Measurements from ENCODE around the gene GLMN.
"Not testable (repeated sequence)": the region's sequence is repeated elsewhere in the genome, so short reads cannot be mapped to it uniquely, and the experiment has no call there.

Gene GLMN

DNA sequence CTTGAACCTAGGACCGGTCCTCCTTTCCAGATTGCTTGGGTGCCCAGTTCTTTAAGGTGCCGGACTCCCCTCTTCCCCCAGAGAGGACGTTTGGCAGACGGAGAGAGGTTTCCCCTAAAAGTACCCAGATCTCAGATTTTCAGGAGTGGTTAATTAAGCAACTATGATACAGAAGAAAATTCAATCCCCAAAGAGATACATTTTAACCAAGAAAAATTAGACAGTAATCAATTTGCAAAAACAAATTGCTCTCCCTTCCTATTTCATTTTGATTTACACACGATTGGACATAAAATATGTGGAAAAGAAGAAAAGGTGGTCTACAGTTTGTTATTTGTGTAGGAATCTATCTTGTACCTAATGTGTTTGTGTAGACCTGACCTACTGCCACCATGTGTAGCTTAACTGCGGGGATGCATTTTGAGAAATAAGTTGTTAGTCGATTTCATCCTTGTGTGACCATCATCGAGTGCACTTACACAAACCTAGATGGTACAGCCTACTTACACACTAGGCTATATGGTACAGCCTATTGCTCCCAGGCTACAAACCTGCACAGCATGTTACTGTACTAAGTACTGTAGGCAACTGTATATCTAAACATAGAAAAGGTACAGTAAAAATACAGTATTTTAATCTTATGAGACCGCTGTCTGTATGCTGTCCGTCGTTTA, 827 bp upstream of the GLMN start:
- no peak for DNase-seq (ENCODE audit: low read depth)

DNA sequence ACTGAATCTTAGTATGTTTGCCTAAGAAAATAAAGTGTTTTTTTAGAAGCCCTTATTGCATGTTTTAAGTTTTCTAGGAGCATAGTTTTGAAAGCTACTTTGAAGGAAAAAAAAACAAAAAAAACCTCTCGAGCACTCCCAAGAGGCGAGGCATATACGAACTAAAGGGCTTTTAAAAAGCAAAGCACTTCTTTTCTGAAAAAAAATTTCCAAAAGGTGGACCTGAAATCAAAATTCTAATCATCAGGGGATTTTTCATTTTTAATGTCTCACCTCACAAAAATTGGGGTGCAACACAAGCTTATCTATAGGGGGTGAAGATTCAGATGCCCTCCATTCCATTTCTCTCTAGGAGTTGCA, 594 bp downstream of the GLMN start:
- no peak for DNase-seq (ENCODE audit: low read depth)

DNA sequence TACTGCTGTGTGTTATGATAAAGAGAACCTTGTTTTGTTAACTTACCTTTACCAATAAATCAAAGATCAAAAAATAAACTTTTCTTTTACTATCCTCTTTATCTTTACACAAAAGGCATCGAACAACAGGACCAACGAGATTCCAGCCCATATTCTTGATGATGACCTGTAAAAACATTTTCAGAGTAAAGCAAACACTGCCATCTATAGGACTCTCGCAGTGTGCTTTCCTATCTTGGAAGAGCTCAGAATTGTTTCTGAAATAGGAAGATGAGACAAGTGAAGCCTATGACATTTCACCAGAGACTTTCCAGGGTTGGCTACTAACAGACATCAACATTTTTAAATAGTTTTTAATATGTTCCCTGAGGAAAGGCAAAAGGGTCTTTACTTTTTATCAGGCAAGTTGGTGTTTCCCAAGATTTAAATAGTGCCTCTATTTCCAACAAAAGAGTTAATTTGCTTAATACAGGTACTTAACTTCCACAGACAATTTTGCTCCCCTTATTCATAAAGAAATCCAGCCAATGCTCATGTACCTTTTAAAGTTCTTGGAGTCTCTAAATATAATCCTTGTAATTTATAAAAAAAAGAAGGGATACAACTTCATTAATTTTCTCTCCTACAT, 7.3 kb downstream of the GLMN start:
- DNase-seq (ENCODE audit: low read depth) = no peak

DNA sequence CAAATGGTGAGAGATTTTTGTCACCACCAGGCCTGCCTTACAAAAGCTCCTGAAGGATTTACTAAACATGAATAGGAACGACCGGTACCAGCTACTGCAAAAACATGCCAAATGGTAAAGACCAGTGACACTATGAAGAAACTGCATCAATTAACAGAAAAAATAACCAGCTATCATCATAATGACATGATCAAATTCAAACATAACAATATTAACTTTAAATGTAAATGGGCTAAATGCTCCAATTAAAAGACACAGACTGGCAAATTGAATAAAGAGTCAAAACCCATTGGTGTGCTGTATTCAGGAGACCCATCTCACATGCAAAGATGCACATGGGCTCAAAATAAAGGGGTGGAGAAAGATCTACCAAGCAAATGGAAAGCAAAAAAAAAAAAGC, 17.4 kb downstream of the GLMN start:
- DNase-seq (ENCODE audit: low read depth) = not testable (repeated sequence)

DNA sequence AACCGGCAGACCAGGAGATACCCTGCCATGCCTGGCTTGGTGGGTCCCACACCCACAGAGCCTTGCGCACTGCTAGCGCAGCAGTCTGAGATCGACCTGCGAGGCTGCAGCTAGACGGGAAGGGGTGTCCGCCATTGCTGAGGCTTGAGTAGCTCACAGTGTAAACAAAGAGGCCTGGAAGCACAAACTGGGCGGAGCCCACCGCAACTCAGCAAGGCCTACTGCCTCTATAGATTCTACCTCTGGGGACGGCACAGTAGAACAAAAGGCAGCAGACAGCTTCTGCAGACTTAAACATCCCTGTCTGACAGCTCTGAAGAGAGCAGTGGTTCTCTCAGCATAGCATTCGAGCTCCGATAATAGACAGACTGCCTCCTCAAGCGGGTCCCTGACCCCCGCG, 19.0 kb downstream of the GLMN start:
- DNase-seq (ENCODE audit: low read depth) = not testable (repeated sequence)

DNA sequence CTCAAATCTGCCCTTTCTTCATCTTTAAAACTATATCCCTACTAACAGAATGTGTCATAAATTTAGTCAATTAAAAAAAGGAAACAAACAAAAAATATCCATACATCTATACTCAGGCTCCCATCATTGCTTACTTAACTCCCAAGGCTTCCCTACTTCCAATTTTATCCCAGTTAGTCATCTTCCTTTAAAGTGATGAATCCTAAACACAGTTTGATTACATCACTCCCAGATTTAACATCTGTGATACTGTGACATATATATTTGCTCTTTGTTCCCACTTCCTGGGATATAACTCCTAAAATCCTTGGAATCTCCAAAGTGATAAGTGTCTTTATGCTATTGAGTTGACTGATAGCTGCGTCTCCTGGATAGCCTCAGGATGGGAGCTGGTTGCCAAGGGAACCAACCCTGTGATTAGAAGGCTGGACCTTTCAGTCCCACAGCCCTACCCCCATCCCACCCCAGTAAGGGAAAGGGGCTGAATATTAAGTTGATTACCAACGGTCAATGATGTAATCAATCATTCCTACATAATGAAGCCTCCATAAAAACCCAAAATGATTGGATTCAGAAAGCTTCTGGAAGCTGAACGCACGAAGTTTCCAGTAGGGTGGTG, 21.6 kb downstream of the GLMN start:
- no peak for DNase-seq (ENCODE audit: low read depth)

DNA sequence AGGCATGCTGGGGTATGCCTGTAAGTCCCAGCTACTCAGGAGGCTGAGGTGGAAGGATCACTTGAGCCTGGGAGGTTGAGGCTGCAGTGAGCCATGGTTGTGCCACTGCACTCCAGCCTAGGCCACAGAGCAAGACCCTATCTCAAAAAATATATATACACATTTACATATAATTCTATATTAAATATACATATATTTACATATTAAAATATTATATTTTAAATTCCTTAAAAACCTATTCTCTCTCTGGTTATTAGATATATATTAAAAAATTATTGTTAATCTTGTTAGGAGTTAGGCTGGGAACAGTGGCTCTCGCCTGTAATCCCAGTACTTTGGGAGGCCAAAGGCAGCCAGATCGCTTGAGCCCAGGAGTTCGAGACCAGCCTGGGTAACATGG, 22.7 kb downstream of the GLMN start:
- no peak for DNase-seq (ENCODE audit: low read depth)

DNA sequence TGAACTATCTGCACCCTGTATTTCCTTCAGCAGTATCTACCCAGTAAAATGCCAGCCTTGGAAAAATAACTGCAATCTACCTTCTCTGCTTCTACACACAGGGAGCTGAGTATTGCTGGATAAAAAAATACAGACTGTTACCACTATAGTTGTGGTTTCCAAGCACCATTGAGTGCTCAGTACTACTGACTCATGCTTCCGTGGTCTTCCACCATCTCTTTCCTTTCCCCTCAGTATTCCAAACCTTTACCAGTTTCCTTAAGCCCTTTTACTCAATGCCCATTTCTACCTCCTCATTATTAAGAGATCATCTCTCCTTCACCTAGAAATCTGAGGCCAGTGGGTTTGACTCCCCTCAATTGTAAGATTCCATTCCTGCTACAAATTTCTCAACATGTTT, 23.8 kb downstream of the GLMN start:
- no peak for DNase-seq (ENCODE audit: low read depth)

DNA sequence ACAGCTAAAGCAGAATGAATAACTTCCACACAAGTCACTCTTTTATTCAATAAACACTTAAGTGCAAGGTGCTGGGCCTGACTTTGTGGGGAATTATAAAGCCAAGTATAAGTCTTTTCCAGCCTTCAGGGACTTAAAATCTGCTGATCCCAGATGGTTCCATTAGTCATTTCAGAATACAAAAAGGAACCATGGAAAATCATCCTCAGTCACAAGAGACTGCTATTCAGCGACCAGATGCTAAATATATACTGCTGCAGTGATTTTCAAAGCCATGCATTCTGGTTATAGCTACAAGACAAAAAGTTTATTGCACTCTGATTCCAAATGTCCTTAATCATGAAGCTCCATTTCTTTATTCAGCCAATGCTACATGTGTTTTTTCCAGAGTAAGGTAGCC, 25.7 kb downstream of the GLMN start:
- no peak for DNase-seq (ENCODE audit: low read depth)

DNA sequence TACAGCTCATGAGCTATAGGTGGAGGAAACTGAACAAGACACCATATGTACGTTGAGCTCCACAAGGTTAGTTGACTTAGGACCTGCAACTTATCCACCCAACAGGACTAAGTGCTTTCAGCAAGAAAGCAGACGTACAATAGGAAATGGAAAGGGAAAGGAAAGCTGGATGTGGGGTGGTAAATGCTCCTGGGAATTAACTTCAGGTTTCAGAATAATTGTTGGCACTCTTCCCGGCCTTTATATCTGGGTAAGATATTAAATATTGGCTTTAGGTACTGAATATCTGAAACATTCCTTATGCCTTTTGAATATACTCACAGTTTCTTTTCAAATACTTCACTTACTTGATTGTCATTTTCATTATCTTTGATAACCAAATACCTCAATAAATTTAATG, 36.3 kb downstream of the GLMN start:
- DNase-seq (ENCODE audit: low read depth) = no peak

DNA sequence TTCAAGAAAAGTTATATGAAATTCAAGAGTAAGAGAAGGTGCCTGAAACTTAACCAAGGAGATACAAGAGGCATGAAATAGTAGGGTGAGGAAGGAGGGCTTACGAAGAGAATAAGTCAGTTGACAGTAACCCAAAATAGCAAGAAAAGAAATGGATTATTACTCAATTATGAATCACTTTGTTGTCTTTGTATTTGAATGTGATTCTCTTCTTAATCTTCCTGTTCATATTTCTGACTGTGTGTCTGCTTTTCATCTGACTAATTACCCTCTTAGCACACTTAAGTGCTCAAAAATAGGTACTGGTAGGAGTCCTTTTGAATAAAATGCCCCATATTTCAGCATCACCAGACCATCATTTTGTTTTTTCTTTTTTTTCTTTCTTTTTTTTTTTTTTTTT, 39.4 kb downstream of the GLMN start:
- no peak for DNase-seq (ENCODE audit: low read depth)

DNA sequence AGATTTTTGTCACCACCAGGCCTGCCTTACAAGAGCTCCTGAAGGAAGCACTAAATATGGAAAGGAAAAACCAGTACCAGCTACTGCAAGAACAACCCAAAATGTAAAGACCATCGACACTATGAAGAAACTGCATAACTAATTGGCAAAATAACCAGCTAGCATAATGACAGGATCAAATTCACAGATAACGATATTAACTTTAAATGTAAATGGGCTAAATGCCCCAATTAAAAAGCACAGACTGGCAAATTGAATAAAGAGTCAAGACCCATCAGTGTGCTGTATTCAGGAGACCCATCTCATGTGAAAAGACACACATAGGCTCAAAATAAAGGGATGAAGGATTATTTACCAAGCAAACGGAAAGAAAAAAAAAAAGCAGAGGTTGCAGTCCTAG, 44.1 kb downstream of the GLMN start:
- not testable (repeated sequence) for DNase-seq (ENCODE audit: low read depth)

DNA sequence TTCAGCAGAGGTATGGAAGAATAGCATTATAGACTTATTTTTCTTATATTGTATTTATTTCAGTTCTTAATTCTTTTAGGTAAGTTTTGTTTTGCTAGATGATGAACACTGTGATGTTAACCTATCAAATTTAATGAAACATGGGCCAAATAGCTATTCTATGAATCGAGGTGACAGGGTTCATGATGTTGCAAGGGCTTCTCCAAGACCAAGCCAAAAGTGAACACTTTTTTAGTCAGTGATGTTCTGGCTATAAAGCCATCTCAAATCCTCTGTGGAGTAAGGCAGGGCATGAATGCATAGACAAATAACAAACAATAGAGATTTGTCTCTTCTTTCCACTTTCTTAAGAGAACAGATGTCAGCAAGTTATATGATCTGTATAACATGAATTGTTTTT, 54.4 kb downstream of the GLMN start:
- DNase-seq (ENCODE audit: low read depth) = no peak

DNA sequence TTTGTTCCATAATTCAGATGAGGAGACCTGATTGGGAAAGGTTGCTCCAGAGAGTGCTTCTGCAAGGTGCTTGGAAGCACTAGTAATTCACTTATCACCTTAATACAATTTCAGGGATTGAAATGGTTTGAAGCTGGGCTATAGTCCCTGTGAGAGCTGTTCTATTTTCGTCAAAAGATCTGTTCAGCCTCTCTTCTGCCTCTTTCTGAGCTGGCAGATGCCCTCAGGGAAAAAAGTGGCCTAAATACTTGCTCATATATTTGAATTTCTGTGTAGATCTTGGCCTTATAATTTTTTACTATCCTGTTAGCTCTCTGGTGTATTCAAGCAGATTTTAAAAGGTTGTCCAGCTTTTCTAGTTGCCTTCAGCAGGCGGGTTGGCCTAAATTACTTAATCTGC, 58.8 kb downstream of the GLMN start:
- DNase-seq (ENCODE audit: low read depth) = no peak

DNA sequence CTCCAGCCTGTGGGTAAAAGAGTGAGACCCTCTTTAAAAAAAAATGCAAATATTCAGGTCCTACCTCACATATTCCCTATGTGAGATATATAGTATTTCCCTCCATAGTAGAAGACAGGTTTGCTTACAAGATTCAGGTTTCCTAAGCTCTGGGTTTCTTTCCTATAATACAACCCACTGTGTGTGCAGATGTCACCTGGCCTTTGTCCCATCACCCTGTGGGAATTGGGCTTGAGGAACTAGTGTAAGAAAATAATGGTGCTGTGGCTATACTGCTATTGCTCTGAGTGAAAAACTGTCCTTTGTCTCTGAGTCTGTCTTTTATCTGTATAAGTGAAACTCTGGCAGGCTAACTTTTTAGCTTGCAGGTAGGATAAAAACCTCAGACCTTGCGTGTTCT, 68.1 kb downstream of the GLMN start:
- no peak for DNase-seq (ENCODE audit: low read depth)

DNA sequence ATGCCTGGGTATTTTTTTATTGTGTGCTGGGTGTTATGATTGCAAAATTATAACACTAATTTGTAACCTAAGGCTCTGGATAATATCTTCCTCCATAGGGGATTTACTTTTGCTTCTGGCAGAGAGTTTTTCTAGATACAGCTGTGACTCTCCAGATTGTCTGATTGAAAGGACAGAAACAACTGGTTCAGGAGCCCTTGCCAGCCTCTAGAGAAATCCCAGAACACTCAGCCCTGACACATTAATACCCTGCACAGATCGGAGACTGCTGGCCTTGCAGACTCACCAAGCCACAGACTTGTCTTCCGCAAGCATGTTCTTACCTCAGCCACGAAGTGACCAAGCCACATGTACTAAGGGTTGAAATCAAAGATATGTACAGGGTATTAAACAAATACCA, 70.4 kb downstream of the GLMN start:
- DNase-seq (ENCODE audit: low read depth) = no peak

DNA sequence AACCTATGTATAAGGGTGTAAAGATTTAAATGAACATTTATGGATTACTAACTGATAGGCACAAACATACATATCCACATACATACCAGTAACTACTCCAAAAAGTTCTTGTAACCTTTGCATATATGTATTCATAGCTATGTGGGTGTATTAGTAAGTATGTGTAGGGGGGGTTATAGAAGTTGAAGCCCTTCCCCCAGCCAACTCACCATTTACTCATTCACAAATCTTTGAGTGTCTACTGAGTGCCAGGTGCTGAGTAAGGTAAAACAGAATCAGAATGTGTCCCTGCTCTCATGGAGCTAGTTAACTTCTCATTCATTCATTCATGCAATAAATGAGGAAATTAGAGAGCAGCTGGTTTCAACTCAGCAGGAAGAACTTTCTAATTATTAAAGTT, 79.8 kb downstream of the GLMN start:
- DNase-seq (ENCODE audit: low read depth) = no peak

DNA sequence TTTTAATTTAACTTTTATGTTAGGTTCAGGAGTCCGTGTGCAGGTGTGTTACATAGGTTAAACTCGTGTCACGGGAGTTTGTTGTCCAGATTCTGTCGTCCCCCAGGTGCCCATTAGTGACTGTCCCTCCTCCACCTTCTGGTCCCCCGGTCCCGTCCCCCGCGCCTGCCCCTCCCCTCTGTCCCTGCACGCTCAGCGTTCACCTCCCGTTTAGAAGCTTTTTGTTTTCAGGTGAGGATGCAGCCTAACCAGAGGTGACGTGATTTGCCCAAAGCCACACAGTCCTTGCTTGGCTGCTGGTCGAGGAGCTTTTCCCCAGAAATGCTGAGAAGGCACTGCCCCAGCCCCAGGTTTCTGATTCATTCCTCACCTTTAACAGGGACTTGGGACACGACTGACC, 80.2 kb downstream of the GLMN start:
- no peak for DNase-seq (ENCODE audit: low read depth)

DNA sequence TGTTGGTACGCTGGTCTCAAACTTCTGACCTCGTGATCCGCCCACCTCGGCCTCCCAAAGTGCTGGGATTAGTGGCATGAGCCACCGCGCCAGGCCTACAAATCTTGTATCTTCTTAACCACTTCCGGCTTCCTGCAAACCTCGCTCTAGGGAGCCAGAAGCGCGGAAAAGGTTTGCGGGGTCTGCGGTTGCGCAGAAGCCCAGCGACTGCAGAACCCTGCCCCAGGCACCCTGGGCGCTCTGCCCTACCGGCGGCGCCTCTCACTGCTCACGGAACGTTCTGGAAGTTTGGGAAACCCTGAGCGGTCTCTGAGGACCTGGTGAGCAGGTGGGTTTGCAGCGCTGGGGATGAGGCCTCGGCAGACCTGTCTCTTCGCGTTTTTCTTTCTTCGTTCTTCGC, 81.1 kb downstream of the GLMN start, which contains the start of gene C1orf146:
Gene C1orf146 (plus strand): TSS at position 195 of the 400 bp plus-strand sequence. CDS start 13,506 bp downstream, outside the sequence.
- DNase-seq (ENCODE audit: low read depth) = no peak

DNA sequence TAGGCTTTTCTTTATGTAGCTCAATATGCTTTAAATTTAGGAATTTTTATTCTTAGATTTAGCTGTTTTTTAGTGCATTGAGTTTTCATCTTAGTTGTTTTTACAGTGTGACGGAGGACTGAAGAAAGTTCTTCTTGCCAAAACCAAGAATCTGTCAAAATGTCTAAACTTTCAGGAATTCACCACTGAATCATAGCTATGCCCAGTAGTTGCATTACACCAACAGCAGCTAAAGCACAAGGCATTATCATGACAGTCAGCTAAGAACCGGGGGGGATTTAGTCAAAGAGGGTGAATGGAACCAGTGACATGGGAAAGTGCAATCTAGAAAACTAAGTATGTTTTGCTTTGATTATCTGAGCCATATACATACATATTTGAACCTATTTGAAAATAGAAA, 87.6 kb downstream of the GLMN start:
- no peak for DNase-seq (ENCODE audit: low read depth)

DNA sequence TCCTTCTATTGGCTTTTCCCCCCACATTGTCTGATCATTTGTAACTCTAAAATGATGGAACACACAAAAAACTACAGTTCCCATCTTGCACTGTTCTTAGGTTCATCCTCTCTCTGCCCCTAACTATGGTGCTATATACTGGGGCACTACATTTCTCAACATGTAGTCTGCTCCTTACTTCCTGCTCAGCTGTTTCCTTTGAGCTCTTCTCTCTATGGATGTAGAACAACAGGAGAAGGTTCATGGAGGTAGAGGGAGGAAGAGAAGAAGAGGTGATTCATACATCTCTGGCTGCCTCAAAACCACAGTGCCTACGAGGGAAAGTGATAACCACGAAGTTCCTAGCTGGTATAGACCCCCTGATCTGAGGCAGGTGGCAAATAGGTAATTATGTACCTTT, 88.1 kb downstream of the GLMN start:
- DNase-seq (ENCODE audit: low read depth) = no peak

DNA sequence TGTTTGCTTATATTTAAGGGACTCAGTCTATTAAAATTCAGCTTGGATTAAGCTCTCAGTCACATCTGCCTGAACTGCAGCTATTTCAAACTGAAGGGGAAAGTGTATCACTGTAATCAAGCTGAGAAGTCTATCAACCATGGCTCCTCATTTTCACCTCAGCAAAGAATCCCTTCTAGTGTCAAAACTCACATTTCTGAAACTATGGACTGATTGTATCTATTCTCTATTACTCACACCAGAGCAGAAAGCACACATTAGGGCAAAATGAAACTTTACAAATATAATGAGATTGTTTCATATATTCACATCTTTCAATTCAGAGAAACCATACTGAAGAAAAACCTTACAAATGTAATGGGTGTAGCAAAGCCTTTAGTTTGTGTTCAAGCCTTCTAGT, 95.7 kb downstream of the GLMN start:
- DNase-seq (ENCODE audit: low read depth) = no peak

DNA sequence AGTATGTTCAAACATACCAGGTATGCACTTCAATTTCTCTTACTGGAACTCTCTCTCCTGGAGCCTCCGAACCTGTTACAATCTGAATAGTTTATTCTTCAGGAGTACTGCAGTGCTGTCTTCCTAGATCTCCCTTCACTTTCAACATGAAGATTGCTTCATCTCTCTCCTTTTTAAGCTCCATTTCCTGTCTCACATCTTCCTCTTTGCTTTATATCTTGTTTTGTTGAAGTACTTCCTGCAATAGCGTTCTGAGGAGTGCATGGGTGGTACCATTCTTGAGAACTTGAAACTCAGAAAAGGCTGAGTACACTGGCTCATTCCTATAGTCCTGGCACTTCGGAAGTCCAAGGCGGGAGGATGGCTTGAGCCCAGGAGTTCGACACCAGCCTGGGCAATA, 96.8 kb downstream of the GLMN start:
- DNase-seq (ENCODE audit: low read depth) = no peak

Measured in activated gamma-delta T cell treated with anti-CD3 and anti-CD28 coated beads, Interleukin-2, amount 50 U/mL, for 16 hours (primary cell).